Activated T-helper 1 cell treated with Interleukin-2 at 50 U/mL for 16 hours (primary cell): ENCODE data around the gene TSPAN31.
A peak's percentile ranks its signal among the peaks of the same experiment; 100 is the strongest.
"Not testable (repeated sequence)": the region's sequence is repeated elsewhere in the genome, so short reads cannot be mapped to it uniquely, and the experiment has no call there.

ENCODE experiments used
- DNase-seq: peaks from one replicate; pipeline ENCODE4 v3.0.0-alpha.2; 2020; ENCODE audit warnings: low read depth

The TSPAN31 gene, protein sequence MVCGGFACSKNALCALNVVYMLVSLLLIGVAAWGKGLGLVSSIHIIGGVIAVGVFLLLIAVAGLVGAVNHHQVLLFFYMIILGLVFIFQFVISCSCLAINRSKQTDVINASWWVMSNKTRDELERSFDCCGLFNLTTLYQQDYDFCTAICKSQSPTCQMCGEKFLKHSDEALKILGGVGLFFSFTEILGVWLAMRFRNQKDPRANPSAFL

DNA sequence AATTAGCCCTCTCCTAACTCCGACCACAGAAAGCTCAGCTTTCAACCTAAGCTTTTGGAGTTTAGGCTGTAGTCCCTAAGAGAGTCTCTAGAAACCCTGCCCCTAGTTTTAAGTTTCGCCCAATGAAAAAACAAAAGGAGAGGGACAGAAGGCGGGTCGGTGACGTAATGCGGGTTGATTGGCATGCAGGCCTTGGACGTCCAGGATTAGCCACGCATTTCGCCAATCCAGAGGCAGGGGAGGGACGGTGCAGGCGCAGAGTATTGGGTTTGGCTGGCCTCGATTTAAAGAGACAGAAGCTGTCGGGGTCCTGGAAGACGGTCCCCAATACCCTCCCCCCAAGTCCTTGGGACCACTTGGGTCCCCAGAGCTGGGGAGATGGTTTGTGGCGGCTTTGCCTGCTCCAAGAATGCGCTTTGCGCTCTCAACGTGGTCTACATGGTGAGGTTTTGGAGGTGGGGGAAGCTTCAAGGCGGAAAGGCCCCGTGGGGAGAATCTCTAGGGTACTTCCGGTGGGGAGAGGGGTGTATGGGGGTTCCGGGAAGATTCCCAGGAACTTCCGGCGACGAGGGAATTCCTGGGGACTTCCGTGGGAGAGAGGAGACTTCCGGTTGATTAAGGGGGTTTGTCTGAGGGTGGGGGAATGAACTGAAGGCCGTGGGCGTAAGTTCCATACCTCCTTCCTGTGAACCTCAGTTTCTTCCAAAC, at the start of gene TSPAN31:
TSPAN31 (plus strand) TSS at position 263 of the 708 bp plus-strand sequence; CDS start at position 379, 116 bp downstream.
- peak; percentile 84 for DNase-seq

DNA sequence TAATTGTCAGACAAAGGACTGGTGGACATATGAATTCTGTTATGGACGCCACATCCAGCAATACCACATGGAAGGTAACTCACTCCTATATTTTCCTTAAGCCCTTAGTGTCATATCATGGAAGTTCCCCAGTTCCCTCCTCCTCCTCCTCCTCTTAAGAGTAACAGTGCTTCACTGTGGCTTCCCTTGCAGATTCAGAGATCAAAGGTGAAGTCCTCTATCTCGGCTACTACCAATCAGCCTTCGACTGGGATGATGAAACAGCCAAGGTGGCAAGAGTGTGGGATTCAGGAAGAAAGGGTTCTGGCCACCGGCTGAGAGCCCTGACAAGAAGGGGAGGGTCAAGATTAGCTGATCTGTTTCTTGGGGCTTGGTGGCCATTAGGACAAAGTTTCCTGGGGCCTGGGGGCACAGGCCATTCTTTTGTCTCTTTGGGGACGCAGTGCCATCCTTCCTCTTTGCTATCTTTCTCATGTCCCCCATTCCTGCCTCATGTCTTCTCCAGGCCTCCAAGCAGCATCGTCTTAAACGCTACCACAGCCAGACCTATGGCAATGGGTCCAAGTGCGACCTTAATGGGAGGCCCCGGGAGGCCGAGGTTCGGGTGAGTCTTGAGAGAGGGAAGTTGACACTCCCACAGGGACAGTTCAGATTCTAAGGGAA, 48.9 kb upstream of the TSPAN31 start:
- no peak for DNase-seq

DNA sequence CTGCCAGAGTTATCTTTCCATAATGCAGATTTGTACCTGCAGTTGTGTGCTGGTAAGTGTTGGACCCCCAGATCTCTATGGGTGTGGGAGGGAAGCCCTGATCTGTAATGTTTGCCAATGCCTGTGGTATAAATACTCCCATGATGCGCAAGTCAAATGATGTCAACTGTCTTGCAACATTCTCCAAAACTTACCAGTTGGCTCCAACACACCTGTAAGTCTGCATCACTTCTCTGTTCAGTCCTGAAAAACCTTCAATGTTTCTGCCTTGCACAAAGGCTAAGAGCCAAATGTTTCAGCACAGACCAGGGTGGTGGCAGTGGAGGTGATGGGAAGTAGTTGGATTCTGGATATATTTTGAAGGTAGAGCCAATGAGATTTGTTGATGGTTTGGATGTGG, 47.8 kb upstream of the TSPAN31 start:
- DNase-seq = no peak

DNA sequence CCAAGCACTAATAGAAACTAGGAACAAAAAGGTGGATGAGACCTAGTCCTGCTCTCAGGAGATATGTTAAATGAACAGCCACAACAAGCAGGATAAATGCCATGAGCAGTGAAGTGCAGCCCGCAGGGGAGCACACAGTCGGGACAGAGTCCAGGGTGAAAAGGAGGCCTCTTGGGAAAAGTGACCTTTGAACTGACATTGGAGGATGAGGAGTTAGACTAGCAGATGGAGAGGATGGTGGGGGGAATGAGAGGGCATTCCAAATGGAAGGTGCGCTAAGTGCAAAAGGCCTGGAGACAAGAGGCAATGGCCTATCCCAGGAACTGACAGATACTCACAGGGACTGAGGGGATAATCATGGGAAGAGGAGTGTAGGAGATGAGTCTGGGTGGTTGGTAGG, 46.4 kb upstream of the TSPAN31 start:
- no peak for DNase-seq

DNA sequence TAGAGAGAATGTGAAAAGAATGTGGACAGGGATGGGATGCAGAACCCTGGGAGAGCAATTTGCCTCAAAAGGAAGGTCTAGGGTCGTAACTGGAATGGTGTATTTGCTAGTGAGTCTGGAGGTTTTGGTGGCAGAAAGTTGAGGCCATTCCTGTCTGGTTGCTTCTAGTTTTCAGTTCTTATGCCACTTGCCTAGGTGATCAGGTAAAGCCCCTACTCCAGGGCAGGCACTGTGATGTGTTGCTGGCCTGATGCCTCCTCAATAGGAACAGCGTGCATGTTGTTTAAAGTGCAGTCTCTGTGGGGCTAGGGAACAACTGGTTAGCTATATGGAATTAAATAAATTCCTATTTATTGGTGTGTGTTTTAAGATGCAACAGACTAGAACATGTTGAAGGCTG, 44.5 kb upstream of the TSPAN31 start:
- no peak for DNase-seq

DNA sequence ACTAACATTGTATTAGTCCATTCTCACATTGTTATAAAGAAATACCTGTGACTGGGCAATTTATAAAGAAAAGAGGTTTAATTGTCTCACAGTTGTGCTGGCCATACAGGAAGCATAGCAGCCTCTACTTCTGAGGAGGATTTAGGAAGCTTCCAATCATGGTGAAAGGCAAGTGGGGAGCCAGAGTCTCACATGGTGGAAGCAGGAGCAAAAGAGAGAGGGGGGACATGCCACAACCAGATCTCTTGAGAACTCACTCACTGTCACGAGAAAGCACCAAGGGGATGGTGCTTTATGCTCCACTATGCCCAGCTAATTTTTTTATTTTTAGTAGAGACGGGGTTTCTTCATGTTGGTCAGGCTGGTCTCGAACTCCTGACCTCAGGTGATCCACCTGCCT, 37.6 kb upstream of the TSPAN31 start:
- DNase-seq = no peak

DNA sequence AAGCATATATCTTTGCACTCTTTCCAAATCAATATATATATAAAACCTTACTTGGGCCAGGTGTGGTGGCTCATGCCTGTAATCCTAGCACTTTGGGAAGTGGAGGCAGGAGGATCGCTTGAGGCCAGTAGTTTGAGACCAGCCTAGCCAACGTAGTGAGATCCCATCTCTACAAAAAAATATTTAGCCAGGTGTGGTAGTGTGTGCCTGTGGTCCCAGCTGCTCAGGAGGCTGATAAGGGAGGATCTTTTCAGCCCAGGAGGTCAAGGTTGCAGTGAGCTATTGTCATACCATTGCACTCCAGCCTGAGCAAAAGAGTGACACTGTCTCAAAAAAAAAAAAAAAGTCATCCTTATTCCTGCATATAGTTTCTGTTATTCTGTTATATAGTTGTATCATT, 36.5 kb upstream of the TSPAN31 start:
- no peak for DNase-seq

DNA sequence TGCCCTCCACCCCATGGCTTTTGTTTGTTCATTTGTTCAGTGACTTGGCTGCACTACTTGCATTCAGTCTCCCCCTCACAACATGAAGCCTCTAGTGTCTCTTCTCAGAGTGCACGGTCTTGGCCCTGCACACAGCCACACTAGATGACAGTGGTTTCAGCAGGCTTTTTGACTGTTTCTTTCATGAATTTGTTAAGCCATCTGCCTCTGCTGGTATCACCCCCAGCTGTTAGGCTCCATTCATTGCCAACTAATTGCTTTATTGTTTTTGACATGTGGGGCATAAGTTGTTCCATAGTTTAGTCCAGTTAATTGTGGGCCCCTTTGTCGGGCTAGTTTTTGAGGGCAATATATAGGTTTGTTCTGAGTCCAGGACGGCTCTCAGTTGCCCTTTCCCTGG, 32.1 kb upstream of the TSPAN31 start:
- no peak for DNase-seq

DNA sequence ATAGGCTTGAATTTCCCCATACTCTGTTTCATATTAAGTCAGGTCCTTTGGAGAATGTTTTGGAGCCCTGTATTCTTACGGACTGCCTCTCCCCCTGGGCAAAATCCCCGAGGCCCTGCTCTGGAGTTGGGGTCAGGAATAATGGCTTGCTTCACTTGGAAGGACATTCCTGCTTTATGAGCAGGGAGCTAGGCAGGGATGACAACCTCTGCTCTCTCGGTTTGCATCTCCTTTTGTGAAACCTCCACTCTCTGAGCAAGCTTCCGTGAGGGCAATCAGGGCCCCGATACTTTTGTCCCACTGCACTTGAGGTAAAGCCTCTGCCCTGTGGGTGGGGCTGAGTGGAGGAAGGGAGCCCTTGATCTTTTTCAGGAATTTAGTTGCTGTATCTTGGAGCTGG, 31.6 kb upstream of the TSPAN31 start:
- DNase-seq = no peak

DNA sequence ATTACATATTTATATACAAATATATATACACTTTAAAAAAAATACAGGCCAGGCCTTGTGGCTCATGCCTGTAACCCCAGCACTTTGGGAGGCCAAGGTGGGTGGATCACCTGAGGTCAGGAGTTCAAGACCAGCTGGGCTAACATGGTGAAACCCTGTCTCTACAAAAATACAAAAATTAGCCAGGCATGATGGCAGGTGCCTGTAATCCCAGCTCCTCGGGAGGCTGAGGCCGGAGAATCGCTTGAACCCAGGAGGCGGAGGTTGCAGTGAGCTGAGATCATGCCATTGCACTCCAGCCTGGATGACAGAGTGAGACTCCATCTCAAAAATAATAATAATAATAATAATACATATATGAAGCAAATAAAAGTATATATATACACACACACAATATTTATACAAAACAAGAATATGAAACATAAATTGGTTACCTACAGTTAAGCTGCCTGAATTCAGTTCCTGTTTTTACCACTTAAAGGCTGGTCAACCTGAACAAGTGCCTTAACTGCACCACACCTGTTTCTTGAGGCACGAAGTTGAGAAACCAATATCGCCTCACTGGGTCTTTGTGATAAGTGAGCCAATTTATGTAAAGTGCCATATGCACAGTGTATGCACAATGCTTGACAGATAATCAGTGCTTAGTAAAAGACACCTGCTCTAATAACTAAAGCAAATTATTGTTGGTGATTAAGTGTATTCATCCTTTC, 29.6 kb upstream of the TSPAN31 start:
- DNase-seq = not testable (repeated sequence)

DNA sequence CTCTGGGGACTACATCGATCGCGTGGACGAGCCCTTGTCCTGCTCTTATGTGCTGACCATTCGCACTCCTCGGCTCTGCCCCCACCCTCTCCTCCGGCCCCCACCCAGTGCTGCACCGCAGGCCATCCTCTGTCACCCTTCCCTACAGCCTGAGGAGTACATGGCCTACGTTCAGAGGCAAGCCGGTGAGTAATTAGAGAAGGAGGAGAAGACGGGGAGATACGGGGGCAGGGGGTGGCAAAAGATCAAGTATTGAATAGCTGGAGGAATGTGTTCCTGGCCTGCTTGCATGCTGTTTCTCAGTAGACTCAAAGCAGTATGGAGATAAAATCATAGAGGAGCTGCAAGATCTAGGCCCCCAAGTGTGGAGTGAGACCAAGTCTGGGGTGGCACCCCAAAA, 29.1 kb upstream of the TSPAN31 start:
- DNase-seq = no peak

DNA sequence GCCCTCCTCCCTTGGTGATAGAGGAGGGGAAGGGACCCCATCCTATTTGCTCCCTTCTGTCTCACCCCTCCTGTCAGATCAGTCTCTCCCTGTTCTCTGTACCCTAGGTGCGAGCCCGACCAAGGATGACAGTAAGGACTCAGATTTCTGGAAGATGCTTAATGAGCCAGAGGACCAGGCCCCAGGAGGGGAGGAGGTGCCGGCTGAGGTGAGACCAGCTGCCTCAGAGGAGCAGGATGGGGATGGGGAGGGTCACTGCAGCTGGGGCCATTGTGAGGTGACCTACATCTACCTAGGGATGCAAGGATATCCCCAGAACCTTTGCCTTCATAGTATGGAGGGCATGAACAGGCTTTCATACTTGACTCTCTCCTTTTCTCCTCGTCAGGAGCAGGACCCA, 28.5 kb upstream of the TSPAN31 start:
- DNase-seq = no peak

DNA sequence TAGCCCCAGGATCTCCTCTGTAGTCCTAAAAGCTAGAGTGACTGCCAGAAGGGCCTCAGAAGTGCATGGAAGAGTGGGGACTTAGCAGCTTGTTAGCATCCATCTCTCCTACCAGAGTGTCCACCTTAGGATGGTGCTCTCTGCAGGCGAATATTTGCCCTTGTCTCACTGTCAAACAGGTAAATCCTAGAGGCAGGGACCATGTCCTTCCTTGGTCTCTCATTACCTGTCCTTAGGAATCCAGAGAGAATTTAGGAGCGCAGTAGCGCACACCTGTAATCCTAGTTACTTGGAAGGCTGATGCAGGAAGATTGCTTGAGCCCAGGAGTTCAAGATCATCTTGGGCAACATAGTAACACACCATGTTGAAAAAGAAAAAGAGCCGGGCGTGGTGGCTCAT, 27.7 kb upstream of the TSPAN31 start:
- DNase-seq = no peak

DNA sequence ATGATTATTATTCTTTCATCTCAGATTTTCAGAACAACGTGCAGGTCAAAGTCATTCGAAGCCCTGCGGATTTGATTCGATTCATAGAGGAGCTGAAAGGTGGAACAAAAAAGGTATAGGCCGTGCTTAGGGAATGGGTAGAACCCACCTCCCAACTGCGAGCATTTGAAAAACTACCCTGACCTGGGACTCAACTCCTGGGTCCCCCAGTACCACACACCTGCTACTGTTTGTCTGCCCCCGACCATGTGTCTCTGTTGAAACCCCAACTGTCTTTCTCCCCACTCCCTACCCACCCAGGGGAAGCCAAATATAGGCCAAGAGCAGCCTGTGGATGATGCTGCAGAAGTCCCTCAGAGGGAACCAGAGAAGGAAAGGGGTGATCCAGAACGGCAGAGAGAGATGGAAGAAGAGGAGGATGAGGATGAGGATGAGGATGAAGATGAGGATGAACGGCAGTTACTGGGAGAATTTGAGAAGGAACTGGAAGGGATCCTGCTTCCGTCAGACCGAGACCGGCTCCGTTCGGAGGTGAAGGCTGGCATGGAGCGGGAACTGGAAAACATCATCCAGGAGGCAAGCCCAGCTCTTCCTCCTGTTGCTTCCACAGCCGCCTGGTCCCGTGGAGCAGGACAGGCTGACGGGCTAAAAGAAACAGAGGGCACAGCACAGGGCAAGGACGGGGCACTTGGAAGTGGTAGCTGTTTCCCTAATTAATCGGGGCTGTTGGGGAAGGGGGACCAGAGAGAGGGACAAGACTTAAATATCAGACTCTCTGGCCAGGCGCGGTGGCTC, 26.8 kb upstream of the TSPAN31 start:
- no peak for DNase-seq

DNA sequence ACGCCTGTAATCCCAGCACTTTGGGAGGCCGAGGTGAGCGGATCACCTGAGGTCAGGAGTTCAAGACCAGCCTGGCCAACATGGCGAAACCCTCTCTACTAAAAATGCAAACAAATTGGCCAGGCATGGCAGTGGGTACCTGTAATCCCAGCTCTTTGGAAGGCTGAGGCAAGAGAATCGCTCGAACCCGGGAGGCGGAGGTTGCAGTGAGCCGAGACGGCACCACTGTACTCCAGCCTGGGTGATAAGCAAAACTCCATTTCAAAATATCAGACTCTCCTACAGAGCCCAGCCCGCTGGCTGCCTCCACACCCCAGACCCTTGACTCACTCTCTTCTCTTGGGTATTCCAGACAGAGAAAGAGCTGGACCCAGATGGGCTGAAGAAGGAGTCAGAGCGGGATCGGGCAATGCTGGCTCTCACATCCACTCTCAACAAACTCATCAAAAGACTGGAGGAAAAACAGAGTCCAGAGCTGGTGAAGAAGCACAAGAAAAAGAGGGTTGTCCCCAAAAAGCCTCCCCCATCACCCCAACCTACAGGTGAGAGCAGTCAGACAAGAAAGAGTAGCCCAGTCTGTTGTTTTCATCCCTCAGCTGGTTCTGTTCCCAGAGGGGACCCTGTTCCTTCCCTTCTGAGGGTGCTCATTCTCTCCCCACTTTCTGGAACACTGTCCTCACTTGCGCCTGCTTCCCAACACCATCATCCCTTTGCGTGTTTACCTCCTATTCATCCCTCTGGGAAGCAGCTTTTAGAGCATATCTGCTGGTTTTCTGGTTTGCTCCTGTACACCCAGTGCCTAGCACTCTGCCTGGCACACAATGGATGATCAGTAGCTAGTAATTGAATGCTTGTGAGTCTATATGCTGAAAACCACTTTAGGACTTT, 26.0 kb upstream of the TSPAN31 start:
- DNase-seq = no peak

DNA sequence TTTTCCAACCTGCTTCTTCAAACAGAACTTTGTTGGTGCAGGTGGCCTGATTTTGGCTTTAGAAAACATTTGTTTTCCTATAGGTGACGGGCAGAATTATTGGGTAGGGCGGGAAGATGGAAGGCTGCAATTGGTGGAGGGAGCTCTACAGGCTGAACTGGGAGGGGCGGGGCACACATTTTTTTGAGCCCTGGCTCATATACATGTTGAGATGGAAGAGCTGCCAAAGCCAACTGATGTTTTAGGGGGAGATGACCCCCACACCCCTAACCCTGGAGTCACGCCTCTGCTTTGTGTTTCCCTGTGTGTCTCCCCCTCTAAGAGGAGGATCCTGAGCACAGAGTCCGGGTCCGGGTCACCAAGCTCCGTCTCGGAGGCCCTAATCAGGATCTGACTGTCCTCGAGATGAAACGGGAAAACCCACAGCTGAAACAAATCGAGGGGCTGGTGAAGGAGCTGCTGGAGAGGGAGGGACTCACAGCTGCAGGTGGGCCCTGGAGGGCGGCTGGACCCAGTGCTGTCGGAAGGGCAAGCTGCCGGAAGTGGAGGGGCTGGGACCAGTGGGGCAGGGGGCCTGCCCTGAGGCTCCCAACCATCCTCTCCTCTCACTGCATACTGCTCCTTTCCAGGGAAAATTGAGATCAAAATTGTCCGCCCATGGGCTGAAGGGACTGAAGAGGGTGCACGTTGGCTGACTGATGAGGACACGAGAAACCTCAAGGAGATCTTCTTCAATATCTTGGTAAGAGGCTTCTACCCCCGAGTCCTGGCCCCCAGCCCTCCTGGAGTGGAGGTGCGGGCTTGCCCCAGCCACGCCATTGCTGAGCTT, 24.8 kb upstream of the TSPAN31 start:
- no peak for DNase-seq

DNA sequence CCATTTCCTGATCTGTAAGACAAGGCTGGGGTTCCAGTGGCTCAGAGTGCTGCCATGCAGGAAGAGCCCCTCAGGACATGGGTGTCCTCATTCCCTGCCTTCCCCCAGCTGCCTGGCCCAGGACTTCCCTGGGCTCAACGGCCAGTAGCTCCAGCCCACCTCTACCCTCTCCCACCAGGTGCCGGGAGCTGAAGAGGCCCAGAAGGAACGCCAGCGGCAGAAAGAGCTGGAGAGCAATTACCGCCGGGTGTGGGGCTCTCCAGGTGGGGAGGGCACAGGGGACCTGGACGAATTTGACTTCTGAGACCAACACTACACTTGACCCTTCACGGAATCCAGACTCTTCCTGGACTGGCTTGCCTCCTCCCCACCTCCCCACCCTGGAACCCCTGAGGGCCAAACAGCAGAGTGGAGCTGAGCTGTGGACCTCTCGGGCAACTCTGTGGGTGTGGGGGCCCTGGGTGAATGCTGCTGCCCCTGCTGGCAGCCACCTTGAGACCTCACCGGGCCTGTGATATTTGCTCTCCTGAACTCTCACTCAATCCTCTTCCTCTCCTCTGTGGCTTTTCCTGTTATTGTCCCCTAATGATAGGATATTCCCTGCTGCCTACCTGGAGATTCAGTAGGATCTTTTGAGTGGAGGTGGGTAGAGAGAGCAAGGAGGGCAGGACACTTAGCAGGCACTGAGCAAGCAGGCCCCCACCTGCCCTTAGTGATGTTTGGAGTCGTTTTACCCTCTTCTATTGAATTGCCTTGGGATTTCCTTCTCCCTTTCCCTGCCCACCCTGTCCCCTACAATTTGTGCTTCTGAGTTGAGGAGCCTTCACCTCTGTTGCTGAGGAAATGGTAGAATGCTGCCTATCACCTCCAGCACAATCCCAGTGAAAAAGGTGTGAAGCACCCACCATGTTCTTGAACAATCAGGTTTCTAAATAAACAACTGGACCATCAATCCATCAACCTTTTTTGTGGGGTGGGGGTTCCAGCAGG, 23.9 kb upstream of the TSPAN31 start:
- DNase-seq = no peak

DNA sequence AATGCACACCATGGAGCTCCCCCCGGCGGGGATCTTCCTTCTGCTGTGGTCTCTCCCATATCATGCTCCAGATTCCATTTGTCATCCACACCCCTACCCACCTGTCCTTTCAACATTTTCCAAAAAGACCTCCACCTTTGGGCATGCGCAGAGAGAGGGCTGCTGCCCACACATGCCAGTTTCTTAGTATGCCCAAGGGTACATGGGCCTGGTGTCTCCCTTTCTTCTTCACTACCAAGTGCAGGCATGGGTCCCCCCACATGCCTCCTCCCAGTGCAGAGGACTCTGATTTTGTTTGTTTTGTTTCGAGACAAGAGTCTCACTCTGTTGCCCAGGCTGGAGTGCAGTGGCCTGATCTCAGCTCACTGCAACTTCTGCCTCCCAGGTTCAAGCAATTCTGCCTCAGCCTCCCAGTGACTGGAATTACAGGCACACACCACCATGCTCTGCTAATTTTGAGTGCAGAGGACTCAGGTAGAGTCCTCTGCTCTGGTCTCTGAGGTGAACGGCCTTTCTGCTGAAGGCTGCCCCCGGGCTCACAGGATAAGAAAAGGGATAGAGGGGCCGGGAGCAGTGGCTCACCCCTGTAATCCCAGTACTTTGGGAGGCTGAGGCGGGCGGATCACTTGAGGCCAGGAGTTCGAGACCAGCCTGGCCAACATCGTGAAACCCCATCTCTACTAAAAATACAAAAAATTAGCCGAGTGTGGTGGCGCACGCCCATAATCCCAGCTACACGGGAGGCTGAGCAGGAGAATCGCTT, 22.8 kb upstream of the TSPAN31 start:
- DNase-seq = not testable (repeated sequence)
